ENCODE data around the gene LHFPL2. TPM values are rescaled to one million over a fixed set of nuclear protein-coding genes. Genes with fewer than 3 reads are reported as not detected.

LHFPL2 gene
- total RNA-seq, 6 experiments from 2014 or later, result 14.4 to 18.9 (median 16.7) TPM

DNA sequence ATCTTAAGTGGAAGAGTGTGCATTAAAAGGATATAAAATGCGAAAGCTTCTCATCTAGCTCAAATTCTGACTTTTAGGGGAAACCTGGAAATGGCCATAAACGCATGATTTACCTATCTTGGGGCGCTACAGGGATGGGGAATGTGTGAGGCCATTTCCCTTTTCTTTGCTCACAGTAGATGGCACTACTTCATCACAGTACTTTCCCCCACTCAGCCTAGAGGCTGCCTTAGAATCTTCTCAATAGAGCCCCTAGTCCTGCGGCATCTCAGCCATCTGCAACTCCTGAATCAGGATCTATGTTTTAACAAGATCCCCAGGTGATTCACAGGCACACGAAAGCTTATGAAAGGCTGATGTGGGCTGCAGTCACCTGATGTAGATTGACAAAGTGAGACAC, 110.8 kb downstream of the LHFPL2 start:
- H3K27ac Mint-ChIP-seq, result no peak overlapping the region
- H3K9me3 Mint-ChIP-seq, result no peaks in the 10 kb centered on the region
- TF ChIP-seq, protein P1, sequence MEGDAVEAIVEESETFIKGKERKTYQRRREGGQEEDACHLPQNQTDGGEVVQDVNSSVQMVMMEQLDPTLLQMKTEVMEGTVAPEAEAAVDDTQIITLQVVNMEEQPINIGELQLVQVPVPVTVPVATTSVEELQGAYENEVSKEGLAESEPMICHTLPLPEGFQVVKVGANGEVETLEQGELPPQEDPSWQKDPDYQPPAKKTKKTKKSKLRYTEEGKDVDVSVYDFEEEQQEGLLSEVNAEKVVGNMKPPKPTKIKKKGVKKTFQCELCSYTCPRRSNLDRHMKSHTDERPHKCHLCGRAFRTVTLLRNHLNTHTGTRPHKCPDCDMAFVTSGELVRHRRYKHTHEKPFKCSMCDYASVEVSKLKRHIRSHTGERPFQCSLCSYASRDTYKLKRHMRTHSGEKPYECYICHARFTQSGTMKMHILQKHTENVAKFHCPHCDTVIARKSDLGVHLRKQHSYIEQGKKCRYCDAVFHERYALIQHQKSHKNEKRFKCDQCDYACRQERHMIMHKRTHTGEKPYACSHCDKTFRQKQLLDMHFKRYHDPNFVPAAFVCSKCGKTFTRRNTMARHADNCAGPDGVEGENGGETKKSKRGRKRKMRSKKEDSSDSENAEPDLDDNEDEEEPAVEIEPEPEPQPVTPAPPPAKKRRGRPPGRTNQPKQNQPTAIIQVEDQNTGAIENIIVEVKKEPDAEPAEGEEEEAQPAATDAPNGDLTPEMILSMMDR (IDR thresholded peaks at IDR 0.05), result peak; percentile 78
- no peaks in the 10 kb centered on the region for H3K36me3 Mint-ChIP-seq (ENCODE audit: low read depth)
- H3K4me1 Mint-ChIP-seq (ENCODE audit: low read depth), result peaks cover 45% of the 10 kb centered on the region
- DNase-seq, result peak; percentile 65
- peaks cover 2% of the 10 kb centered on the region; the same call in 1 of the 2 replicates for H3K27me3 Mint-ChIP-seq (ENCODE audit: insufficient read depth)
- no peak overlapping the region for H3K4me3 Mint-ChIP-seq

DNA sequence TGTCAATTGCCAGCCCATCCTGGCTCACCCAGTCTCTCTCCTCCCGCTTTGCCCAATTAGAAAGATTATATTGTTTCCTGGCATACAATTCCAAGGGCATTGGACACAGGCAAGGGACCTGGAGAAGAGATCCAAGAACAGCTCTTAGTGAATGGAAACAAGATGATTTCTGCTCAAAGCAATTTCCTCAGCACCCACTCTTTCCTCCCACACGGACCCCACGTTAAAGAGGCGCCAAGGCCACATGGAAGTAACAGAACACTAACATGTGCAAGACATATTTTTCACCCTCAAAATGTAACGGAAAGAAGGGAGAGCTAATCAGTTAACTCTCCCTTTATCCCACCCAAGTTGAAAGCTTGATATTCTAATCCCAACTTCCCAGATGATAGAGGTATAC, 111.2 kb downstream of the LHFPL2 start:
- TF ChIP-seq, protein P1 (IDR thresholded peaks at IDR 0.05), result no peak
- H3K4me1 Mint-ChIP-seq (ENCODE audit: low read depth), result peaks cover 45% of the 10 kb centered on the region

DNA sequence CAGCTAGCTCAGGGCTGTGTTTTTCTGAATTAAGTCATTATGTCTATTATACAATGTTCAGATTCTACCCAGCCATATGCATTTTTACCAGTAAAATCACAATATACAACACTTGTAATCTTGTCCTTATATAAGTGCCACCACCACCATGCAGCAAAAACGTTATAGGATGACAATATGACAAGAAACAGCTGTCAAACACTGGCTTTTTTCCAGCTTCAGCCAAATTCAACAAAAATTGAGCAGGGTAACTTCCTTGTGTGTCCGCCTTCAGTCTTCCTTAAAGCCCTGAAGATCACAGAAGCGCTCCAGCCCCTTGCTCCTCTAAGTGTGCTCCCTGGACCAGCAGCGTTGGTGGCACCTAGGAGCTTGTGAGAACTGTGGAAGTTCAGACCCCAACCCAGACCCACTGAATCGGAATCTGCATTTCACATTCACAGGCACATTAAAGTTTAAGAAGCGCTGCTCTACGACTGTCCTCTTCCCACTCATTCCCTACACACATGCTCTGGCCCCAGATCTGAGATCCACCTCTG, 111.8 kb downstream of the LHFPL2 start:
- peak overlapping the region; percentile 29; the same call in 1 of the 2 replicates for H3K27ac Mint-ChIP-seq
- no peaks in the 10 kb centered on the region for H3K36me3 Mint-ChIP-seq (ENCODE audit: low read depth)
- H3K4me1 Mint-ChIP-seq (ENCODE audit: low read depth), result peaks cover 45% of the 10 kb centered on the region
- H3K4me3 Mint-ChIP-seq, result no peak overlapping the region
- no peaks in the 10 kb centered on the region for H3K9me3 Mint-ChIP-seq
- no peak for DNase-seq
- TF ChIP-seq, protein P1 (IDR thresholded peaks at IDR 0.05), result no peak
- peaks cover 2% of the 10 kb centered on the region; the same call in 1 of the 2 replicates for H3K27me3 Mint-ChIP-seq (ENCODE audit: insufficient read depth)

More for the DNA sequence above, 111.2 kb downstream of the LHFPL2 start:
- no peaks in the 10 kb centered on the region for H3K9me3 Mint-ChIP-seq
- no peak for DNase-seq
- H3K4me3 Mint-ChIP-seq, result no peak overlapping the region
- H3K36me3 Mint-ChIP-seq (ENCODE audit: low read depth), result no peaks in the 10 kb centered on the region
- H3K27me3 Mint-ChIP-seq (ENCODE audit: insufficient read depth), result peaks cover 2% of the 10 kb centered on the region; the same call in 1 of the 2 replicates
- no peak overlapping the region for H3K27ac Mint-ChIP-seq

DNA sequence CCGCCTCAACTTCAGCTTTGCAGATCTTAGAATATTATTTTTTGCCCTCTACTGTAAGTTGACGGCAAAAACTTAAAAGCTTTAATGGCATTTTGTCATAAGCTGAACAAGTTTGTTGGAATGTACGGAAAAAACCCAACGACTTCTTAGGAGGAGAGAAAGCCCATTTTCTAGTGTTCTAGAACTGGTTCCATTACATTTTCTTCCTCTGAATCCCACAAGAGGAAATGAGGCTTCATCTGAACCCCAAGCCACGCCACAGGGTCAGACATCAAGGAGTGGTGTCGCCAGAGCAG, 113.7 kb downstream of the LHFPL2 start:
- Mint-ChIP-seq H3K9me3 (no peaks in the 10 kb centered on the region), H3K27ac (peak overlapping the region; percentile 91), H3K4me1 (ENCODE audit: low read depth) (peaks cover 44% of the 10 kb centered on the region), H3K4me3 (peak overlapping the region; percentile 31; the same call in 1 of the 2 replicates), H3K27me3 (ENCODE audit: insufficient read depth) (peaks cover 2% of the 10 kb centered on the region; the same call in 1 of the 2 replicates), H3K36me3 (ENCODE audit: low read depth) (no peaks in the 10 kb centered on the region)
- no peak for DNase-seq
- TF ChIP-seq, protein P1 (IDR thresholded peaks at IDR 0.05), result no peak

DNA sequence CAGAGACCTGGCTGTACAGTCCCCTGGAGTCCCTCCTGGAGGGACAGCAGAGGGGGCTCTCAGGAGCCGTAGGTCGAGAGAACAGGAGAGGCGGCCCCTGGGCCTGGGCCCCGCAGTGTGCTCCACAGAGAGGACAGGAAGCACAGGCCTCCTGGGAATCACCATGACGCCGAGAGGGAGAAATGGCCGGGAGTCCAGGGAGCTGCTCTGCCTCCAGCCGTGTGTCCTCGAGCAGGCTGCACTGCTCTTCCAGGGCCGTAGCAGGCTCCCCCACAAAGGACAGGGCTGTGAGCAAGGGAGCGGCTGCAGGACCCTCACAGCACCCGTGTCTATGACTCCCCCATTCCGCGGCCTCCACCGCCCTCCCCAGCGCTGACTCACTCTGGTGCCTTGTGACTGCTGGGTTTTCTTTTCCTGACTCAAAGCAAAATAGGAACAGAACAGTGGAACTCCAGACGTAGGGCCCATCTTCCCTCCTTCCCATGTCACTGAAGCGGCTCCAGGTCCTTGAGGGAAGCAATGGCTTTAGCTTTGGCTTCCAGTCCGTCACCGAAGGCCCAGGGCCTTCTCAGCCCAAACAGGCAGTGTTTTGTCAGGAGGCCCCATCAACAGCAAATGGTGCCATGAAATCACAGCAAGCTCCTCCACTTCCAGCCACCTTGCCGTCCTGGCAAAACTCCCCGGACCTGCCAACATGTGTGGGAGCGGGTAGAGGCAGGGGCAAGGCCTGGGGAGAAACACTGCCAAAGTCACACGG, 114.2 kb downstream of the LHFPL2 start:
- Mint-ChIP-seq H3K9me3 (no peaks in the 10 kb centered on the region), H3K27me3 (ENCODE audit: insufficient read depth) (peaks cover 2% of the 10 kb centered on the region; the same call in 1 of the 2 replicates), H3K4me1 (ENCODE audit: low read depth) (peaks cover 49% of the 10 kb centered on the region), H3K36me3 (ENCODE audit: low read depth) (no peaks in the 10 kb centered on the region), H3K4me3 (peak overlapping the region; percentile 31; the same call in 1 of the 2 replicates), H3K27ac (peak overlapping the region; percentile 91)
- TF ChIP-seq, protein P1 (IDR thresholded peaks at IDR 0.05), result no peak
- DNase-seq, result no peak

Data from HFFc6 (cell line).